Keratinocyte (primary cell): ENCODE results near the gene HES2.
A peak's percentile ranks its signal among the peaks of the same experiment; 100 is the strongest.

ENCODE experiments used
- EZH2 ChIP-seq: IDR thresholded peaks from one replicate; pipeline ENCODE4 v1.6.1; 2012; ENCODE audit warnings: inconsistent platforms, mild to moderate bottlenecking, low read length, moderate library complexity
- TF ChIP-seq, protein P1 (sequence below), 3 experiments: IDR thresholded peaks in 1 of 3; conservative IDR thresholded peaks in 1 of 3; optimal IDR thresholded peaks in 1 of 3; 2 replicates in 2 of 3; 3 replicates in 1 of 3; pipeline versions ENCODE3 to v1.5.1; 2011; ENCODE audit warnings: low read length in 3 of 3, mild to moderate bottlenecking in 3 of 3, moderate library complexity in 2 of 3, control low read depth in 1 of 3, inconsistent platforms in 1 of 3; ENCODE audit not compliant: insufficient read depth in 2 of 3; ENCODE audit errors: extremely low read depth in 1 of 3

DNA sequence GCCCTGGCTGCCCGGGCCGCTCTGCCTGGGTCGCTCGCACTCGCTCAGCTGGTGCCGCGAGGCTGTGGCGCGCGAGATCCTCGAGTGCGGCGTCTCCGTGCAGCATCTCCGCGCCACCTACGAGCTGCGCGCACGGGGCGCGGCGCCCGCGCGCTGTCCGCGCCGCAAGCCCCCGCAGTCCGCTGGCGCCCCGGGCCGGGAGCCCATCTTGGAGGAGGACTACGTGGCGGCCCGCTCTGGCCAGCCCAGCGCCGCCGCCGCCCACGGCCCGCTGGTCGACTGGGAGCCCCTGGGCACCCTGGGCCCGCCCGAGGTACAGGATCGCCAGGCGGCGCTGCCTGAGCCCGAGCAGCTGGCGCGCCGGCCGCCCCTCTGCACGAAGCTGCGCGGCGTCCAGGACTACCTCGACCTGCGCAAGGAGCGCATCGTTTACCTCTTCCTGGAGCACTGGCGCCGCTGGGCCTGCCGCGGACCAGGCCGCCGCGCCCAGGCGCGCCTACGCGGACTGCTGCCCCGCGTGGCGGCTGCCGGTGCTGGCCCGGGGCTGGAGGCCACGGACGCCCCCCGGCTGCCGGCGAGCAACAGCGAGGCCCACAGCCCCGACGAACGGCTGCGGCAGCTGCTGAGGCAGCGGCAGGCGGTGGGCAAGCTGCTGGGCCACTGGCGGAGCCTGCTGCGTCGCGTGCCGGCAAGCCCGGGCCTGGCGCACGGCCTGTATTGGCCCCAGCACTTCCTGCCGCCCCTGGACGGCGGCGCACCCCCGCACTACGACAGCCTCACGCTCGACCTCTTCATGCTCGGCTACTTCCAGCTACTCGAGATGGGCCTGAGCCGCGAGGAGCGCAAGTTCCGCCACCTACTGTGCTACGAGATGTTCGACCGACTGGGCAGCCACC is 35.4 kb upstream of the HES2 start:
- TF ChIP-seq, protein P1, sequence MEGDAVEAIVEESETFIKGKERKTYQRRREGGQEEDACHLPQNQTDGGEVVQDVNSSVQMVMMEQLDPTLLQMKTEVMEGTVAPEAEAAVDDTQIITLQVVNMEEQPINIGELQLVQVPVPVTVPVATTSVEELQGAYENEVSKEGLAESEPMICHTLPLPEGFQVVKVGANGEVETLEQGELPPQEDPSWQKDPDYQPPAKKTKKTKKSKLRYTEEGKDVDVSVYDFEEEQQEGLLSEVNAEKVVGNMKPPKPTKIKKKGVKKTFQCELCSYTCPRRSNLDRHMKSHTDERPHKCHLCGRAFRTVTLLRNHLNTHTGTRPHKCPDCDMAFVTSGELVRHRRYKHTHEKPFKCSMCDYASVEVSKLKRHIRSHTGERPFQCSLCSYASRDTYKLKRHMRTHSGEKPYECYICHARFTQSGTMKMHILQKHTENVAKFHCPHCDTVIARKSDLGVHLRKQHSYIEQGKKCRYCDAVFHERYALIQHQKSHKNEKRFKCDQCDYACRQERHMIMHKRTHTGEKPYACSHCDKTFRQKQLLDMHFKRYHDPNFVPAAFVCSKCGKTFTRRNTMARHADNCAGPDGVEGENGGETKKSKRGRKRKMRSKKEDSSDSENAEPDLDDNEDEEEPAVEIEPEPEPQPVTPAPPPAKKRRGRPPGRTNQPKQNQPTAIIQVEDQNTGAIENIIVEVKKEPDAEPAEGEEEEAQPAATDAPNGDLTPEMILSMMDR (optimal IDR thresholded peaks at IDR 0.05 in 1 of 3, IDR thresholded peaks at IDR 0.05 in 1 of 3, conservative IDR thresholded peaks at IDR 0.05 in 1 of 3; ENCODE audit: extremely low read depth in 1 of 3, insufficient read depth in 2 of 3, low read length in 3 of 3): peak in 1 of 3 experiments; percentile 15
- TF ChIP-seq EZH2: no peak
